Occipital lobe (tissue), 2 donors: ENCODE data around the gene TPSAB1. TPM values are rescaled to one million over a fixed set of nuclear protein-coding genes. Genes with fewer than 3 reads are reported as not detected.

Experiments
- DNase-seq: peaks from one replicate; lab custom pipeline; 2025; lab: John Stamatoyannopoulos, UW
- total RNA-seq: library from RNA; depleted of rRNA; stranded (reverse); fragments of >200 nt; gene quantifications from one replicate; pipeline ENCODE4 v1.2.3, GENCODE V29; 2014

The TPSAB1 gene
- total RNA-seq, 1 donor from 2014 or later = not detected

DNA sequence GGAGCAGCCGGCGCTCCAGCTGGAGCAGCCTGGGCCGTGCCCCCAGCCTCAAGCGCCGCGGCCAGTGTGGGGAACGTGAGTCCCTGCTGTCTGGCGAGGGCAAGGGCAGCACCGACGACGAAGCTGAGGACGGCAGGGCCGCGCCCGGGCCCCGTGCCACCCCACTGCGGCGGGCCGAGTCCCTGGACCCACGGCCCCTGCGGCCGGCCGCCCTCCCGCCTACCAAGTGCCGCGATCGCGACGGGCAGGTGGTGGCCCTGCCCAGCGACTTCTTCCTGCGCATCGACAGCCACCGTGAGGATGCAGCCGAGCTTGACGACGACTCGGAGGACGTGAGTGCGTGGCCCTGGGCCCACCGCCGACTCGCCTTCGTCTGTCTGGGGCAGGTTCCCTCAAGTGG, 31.4 kb upstream of the TPSAB1 start:
- DNase-seq = no peak

DNA sequence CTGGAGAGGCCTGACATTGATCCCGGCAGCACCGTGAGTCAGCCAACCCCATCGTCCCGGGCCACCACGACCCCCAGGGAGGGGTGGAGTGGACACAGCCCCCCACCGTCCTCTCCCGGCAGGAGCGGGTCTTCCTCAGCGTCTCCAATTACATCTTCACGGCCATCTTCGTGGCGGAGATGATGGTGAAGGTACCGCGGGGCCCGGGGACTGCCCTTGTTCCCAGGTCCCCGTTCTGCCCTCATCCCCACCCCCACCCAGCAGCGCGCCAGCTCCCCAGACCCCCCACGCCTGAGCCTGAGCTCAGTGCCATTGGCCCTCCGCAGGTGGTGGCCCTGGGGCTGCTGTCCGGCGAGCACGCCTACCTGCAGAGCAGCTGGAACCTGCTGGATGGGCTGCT, 30.0 kb upstream of the TPSAB1 start:
- DNase-seq = no peak

DNA sequence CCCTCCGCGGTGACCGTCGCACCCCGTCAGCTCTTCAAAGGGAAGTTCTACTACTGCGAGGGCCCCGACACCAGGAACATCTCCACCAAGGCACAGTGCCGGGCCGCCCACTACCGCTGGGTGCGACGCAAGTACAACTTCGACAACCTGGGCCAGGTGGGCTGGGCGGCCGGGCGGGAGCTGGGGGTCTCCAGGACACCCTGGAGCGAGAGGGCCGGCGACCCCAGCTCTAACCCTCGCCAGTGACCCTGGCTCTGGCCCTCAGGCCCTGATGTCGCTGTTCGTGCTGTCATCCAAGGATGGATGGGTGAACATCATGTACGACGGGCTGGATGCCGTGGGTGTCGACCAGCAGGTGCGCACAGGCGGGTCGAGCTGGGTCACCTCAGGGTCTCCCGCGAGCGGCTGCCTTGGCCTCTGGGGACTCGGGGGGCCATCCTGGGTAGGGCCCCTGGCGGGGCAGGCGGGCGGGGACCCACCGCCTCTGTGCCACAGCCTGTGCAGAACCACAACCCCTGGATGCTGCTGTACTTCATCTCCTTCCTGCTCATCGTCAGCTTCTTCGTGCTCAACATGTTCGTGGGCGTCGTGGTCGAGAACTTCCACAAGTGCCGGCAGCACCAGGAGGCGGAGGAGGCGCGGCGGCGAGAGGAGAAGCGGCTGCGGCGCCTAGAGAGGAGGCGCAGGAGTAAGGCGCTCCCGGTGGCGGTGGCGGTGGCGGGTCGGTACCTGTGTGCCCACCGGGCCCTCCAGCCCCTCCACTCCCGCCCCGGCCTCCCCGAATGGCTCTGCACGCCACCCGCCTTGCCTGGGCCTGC, 28.8 kb upstream of the TPSAB1 start:
- peak; percentile 22 for DNase-seq

DNA sequence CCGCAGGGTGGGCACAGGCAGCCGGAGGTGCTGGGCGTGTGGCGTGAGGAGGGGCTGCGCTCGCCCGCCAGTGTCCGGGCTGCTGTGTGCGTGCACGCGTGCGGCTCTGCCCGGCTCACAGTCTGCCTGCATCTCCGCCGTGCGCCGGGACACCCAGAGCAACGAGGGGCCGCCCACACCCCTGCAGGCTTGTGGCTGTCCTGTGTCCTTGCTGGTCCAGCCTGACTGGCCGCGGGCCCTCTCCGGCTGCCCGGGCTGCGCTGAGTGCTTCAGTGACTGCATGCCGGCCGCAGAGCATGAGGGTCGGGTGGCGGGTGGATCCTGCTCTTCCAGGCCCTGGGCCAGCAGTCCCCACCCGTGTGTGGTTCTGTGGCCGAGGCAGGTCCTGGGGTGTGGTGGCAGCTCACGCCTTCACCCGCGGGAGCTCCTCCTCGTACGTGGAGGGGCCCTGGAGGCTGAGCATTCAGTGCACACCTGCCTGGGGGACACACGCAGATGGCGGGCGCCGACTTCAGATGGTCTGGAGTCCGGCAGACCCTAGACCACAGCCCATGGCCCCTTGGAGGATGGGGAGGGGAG, 27.8 kb upstream of the TPSAB1 start:
- no peak for DNase-seq

DNA sequence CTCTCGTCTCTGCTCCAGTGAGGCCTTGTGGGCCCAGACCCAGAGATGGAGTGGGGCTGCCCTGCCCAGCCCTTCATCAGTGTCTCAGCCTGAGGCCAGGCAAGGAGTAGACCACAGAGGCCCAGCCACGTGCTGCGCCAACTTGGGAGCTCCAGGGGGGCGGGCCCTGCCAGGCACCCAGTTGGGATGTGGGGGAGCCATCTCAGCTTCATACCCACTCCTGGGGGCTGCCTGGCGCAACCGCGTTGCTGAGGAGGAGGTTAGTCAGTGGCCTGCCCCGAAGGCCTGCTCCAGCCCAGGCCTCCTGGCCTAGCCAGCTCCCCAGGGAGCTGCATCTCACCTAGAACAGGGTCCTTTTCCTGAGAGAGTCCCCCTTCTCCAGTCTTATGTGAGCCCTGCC, 27.3 kb upstream of the TPSAB1 start:
- no peak for DNase-seq

DNA sequence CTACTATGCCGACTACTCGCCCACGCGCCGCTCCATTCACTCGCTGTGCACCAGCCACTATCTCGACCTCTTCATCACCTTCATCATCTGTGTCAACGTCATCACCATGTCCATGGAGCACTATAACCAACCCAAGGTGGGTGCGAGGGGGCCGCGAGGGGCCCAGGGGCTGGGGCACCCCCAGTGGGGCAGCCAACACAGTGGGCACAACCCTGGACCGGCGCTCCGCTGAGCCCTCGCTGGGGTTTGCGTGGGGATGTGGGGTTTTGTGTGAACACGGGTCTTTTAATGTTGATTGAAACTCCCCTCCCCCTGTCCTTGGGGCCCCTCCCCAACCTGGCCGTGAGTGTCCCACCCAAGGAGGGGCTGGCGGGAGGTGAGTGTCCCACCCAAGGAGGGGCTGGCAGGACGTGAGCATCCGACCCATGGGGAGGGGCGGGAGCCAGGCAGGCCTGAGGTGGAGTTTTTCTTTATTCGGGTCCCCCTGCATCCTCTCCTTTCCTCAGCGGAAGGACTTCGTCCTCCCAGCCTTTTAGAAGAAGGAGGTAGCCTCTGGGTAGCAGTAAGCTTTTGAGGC, 26.6 kb upstream of the TPSAB1 start:
- no peak for DNase-seq

DNA sequence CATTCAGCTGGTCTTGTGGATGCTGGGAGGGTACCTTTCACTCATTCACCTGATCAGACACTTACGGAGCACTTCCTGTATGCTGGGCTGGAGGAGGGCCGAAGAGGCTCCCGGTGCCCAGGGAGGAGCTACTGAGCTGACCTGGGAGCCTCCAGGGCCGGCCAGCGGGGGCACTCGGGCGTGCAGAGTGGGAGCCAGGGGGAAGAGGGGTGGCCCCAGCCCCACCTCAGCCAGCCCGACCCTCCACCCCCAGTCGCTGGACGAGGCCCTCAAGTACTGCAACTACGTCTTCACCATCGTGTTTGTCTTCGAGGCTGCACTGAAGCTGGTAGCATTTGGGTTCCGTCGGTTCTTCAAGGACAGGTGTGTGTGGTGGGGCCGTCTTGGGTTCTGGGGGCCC, 25.8 kb upstream of the TPSAB1 start:
- no peak for DNase-seq

DNA sequence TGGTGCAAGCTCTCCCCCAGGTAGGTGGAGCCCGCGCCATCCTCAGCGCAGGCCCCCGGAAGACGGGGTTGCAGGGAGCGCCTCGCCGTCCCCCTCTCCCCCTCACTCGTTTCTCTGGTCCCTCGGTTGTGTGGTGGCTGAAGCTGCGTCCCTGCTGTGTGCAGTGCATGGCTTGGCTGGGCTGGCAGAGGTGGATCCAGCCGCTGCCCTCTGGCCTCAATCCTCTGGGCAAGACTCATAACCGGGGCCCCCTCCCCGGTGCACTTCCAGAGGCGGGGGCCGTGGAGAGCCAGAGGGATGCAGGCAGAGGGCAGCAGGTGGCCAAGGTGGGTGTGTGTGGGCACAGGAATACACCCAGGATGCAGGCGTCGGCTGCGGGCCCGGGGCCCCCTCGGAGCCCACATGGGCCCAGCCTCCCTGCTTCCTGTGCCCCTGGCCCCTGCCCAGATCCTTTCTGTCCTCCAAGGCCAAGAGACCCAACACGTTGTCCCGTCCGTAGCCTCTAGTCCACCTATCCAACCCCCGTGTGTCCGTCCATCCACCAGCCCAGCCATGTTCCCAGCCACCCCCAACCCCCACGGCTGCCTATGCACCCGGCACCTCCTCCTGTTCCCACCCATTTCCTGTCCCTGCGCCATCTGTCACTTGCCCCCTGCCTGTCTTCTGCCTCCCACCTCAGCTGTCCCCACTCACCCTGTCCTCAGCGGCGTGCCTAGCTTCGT, 24.8 kb upstream of the TPSAB1 start:
- no peak for DNase-seq

DNA sequence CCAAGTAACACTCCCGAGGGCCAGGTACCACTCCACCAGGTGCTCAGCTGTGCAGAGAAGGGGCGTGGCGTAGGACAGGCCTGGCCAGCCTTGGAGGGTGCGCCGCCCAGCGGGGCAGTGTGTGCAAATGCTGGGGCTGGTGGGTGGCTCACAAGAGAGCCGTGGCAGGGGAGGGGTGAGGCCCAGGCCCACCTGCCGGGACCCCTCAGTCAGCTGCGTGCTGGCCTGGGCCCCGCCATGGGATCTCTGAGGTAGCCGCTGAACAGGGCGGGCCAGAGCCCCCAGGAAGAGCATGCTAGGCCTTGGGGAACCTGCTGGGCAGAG, 24.2 kb upstream of the TPSAB1 start:
- no peak for DNase-seq

DNA sequence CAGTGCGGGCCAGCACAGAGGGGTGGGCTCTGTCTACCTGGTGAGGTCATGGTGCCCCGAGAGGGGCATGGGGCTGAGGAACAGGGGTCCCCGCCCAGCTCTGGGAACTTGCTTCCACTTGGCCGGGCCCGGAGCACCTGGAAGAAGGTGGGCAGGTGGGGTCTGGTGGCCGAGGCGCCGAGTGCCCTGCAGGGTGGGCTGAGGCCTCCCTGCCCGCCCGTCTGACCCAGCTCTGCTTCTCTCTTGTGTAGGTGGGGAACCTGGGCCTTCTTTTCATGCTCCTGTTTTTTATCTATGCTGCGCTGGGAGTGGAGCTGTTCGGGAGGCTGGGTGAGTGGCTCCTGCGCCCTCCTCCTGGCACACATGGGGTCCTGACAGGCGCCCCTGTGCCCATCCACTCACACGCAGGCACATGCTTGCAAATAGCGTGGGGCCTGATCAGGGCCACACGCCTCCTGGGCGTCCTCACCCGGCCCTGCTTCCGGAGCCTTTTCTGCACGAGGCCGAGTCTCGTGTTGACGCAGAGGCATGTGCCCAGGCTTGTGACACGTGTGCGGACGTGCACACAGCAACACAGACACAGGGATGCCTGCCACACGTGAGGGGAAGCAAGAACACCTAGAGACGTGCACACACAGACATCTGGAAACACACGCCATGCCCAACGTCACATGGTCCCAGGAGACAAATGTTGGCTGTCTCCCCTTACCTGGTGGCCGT, 23.7 kb upstream of the TPSAB1 start:
- DNase-seq = no peak

DNA sequence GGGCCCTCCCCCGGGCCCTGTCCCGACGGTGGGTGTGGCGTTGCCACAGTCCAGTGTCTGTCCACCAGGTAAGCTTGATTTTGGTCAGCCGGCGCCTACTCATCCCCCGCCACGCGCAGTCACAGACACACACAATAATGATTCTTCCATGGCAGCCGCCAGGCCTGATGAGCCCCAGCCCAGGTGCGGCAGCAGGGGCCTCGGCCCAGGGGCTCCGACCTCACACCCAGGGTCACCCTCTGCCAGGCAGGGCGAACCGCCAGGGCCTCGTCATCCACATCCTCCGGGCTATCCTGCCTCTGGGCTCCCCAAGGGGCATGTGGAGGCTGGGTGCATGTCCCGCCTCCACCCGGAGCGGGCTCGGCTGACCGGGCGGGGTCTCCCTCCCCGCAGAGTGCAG, 23.0 kb upstream of the TPSAB1 start:
- DNase-seq = no peak

DNA sequence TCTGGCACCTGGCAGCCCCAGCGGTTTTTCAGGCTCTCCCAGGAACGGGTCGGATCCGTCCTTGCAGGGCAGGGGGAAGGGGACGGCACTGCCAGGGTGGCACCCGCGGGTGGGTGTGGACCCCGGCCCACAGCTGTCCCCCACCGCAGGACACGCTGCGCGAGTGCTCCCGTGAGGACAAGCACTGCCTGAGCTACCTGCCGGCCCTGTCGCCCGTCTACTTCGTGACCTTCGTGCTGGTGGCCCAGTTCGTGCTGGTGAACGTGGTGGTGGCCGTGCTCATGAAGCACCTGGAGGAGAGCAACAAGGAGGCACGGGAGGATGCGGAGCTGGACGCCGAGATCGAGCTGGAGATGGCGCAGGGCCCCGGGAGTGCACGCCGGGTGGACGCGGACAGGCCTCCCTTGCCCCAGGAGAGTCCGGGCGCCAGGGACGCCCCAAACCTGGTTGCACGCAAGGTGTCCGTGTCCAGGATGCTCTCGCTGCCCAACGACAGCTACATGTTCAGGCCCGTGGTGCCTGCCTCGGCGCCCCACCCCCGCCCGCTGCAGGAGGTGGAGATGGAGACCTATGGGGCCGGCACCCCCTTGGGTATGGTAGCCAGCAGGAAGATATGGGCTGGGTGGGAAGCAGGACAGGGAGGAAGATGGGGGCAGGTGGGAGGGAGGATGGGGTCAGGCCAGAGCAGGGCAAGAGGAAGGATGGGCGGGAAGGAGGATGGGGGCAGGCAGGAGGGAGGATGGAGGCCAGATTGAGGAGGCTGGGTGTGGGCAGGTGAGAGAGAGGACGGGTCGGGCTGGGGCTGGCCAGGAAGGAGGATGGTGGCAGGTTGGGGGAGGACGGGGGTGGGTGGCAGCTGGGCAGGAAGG, 22.2 kb upstream of the TPSAB1 start:
- no peak for DNase-seq

DNA sequence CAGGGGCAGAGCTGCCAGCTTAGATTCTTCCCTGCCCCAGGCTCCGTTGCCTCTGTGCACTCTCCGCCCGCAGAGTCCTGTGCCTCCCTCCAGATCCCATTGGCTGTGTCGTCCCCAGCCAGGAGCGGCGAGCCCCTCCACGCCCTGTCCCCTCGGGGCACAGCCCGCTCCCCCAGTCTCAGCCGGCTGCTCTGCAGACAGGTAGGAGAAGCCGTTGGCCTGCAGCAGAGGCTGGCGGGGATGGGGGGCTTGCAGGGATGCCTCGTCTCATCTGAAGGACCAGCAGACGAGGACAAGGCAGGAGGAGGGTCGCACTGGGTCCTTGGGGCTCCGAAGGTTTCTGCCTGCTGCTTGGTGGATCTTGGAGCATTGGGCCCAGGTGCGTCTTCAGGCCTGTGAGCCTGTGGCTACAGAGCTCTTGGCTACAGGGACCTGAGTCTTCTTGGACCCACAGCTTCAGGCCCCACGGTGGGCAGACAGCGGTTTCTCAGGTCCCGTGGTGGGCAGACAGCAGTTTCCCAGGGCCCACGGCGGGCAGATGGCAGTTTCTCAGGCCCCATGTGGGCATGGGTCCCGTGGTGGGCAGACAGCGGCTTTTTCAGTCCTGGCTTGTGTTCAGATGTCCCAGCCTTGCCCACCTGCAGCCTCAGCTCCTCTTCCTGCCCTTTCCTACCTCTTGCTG, 21.4 kb upstream of the TPSAB1 start:
- no peak for DNase-seq

DNA sequence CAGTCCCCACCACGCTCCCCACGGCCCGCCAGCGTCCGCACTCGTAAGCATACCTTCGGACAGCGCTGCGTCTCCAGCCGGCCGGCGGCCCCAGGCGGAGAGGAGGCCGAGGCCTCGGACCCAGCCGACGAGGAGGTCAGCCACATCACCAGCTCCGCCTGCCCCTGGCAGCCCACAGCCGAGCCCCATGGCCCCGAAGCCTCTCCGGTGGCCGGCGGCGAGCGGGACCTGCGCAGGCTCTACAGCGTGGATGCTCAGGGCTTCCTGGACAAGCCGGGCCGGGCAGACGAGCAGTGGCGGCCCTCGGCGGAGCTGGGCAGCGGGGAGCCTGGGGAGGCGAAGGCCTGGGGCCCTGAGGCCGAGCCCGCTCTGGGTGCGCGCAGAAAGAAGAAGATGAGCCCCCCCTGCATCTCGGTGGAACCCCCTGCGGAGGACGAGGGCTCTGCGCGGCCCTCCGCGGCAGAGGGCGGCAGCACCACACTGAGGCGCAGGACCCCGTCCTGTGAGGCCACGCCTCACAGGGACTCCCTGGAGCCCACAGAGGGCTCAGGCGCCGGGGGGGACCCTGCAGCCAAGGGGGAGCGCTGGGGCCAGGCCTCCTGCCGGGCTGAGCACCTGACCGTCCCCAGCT, 20.3 kb upstream of the TPSAB1 start:
- no peak for DNase-seq

DNA sequence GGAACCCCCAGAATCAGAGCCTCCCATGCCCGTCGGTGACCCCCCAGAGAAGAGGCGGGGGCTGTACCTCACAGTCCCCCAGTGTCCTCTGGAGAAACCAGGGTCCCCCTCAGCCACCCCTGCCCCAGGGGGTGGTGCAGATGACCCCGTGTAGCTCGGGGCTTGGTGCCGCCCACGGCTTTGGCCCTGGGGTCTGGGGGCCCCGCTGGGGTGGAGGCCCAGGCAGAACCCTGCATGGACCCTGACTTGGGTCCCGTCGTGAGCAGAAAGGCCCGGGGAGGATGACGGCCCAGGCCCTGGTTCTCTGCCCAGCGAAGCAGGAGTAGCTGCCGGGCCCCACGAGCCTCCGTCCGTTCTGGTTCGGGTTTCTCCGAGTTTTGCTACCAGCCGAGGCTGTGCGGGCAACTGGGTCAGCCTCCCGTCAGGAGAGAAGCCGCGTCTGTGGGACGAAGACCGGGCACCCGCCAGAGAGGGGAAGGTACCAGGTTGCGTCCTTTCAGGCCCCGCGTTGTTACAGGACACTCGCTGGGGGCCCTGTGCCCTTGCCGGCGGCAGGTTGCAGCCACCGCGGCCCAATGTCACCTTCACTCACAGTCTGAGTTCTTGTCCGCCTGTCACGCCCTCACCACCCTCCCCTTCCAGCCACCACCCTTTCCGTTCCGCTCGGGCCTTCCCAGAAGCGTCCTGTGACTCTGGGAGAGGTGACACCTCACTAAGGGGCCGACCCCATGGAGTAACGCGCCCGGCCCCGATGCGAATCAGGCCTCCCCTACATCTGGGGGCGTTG, 19.5 kb upstream of the TPSAB1 start:
- DNase-seq = no peak

DNA sequence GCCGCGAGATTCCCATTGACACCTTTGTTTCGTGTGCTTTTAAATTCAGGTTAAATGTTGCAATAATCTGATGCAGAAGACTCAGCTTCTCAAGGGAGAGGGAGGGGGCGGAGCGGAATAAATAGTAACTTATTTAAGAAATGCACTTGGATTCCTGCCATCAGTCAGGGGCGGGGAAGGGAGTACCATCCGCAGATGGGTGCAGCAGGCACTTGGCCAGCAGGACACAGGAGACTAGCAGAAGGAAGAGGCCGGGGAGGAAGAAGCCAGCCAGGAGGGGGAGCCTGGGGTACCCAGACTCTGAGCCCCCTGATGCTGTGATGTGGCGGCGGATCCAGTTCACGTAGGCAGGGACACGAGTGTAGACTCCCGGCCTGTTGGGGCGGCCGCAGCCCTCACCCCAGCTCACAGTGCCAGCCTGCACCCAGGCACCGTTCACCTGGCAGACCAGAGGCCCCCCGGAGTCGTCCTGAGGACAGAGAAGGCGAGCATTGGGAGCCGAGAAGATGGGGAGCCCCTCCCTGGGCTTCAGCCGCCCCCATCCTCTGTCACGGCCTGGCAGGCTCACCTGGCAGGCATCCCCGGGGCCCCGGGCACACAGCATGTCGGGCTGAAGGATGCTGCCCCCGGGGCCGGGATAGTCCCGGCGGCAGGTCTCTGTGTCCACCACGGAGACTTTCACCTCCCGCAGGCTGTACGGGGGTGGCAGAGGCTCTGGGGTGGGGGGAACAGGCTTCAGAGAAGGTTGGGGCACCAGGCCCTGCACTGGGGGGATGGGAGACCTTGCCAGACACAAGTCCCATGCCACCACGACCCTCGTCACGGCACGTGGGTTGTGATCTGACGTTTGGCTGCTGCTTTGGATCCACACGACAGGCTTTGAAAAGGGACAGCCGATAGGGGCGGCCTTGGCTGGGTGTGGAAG, 18.6 kb upstream of the TPSAB1 start:
- DNase-seq = no peak

DNA sequence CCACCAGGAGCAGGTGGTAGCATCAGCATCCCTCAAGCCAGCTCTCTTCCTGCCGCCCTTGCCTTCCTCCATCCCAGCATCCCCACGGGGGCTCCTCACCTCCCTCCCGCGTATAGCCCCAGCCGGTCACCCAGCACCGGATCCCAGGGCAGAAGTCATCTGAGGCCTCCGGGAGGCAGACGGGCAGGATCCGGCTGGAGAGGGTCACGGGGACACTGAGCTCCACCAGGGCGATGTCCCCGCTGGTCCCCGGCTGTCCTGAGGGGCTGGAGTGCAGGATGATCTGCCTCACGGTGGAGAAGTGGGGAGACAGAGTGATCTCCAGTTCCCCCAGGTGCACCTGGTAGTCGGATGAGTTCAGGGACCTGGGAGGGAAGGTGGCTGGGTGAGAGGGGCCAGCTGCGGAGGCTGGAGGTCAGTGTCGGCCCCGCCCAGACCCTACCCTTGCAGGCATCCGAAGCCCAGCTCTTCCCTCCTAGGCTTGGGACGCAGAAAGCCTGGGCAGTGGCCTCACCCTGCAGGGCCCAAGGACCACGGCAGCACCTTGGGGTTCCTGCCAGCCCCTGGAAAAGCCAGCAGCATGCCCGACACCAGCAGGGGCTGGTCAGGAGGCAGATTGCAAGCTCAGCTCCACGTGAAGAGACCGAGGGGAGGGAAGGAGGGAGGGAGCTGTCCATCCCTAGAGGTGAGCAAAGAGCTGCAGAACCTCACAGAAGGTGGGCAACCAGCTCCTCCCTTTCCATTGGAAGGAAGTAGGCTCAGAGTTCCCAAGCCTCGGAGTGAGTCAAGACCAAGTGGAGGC, 17.8 kb upstream of the TPSAB1 start:
- DNase-seq = no peak
